GM10266 (cell line): ENCODE results near the gene NID2.

Experiments
- DNase-seq: peaks from one replicate; pipeline ENCODE4 v3.0.0; 2012; ENCODE audit errors: extremely low spot score
- CTCF ChIP-seq: IDR thresholded peaks from 2 replicates; pipeline ENCODE4 v1.5.1; 2012; ENCODE audit warnings: mild to moderate bottlenecking, low read depth; ENCODE audit not compliant: control insufficient read depth, insufficient read depth; ENCODE audit errors: missing control alignments

NID2 gene

GRCh38 chr14:52020161-52020714 is 48.6 kb downstream of the NID2 start:
- TF ChIP-seq CTCF: no peak
- DNase-seq: no peak

- DNase-seq: no peak
- TF ChIP-seq CTCF: no peak
These were observed 49.9 kb downstream of the NID2 start for GRCh38 chr14:52018970-52019369.

GRCh38 chr14:52018252-52018651 is 50.6 kb downstream of the NID2 start:
- TF ChIP-seq CTCF: no peak
- no peak for DNase-seq

- peak; percentile 4 for TF ChIP-seq CTCF
- no peak for DNase-seq
These were observed 53.3 kb downstream of the NID2 start for GRCh38 chr14:52015411-52016030.

GRCh38 chr14:52014601-52015267 is 54.1 kb downstream of the NID2 start:
- no peak for DNase-seq
- TF ChIP-seq CTCF: no peak

- no peak for TF ChIP-seq CTCF
- no peak for DNase-seq
These were observed 54.8 kb downstream of the NID2 start for GRCh38 chr14:52013984-52014600.

- no peak for TF ChIP-seq CTCF
- DNase-seq: no peak
These were observed 56.2 kb downstream of the NID2 start for GRCh38 chr14:52012635-52013034.
